Lower lobe of right lung (tissue), 2 donors: ENCODE results near the gene CEP120. TPM values are rescaled to one million over a fixed set of nuclear protein-coding genes. Genes with fewer than 3 reads are reported as not detected.

Experiments used
- ATAC-seq, 2 donors: fragments of 200-7000 bp; cut with Tn5 transposase; one replicate each; pipeline ENCODE4 v1.9.1; 2020 to 2022; ENCODE audit warnings: mild to moderate bottlenecking in 2 of 2, moderate library complexity in 2 of 2
- DNase-seq: peaks from one replicate; pipeline ENCODE4 v3.0.0-alpha.2; 2020
- H3K27ac ChIP-seq: fragments of 200-600 bp; one replicate; pipeline ENCODE4 v1.8.0; 2022
- H3K27me3 ChIP-seq: fragments of 200-600 bp; one replicate; pipeline ENCODE4 v1.8.0; 2022; ENCODE audit warnings: low read depth
- H3K36me3 ChIP-seq: fragments of 200-600 bp; one replicate; pipeline ENCODE4 v1.8.0; 2022; ENCODE audit warnings: mild to moderate bottlenecking
- H3K4me1 ChIP-seq: fragments of 200-600 bp; one replicate; pipeline ENCODE4 v1.8.0; 2022
- H3K4me3 ChIP-seq: fragments of 200-600 bp; one replicate; pipeline ENCODE4 v1.8.0; 2022; ENCODE audit warnings: mild to moderate bottlenecking
- H3K9me3 ChIP-seq: fragments of 200-600 bp; one replicate; pipeline ENCODE4 v1.8.0; 2022
- CTCF ChIP-seq: fragments of 200-600 bp; IDR thresholded peaks from one replicate; pipeline ENCODE4 v1.8.0; 2022; ENCODE audit warnings: antibody characterized with exemption, mild to moderate bottlenecking
- intact Hi-C: fragments of 100-400 bp; cut with DNase I; formaldehyde crosslinking; loops from one replicate; pipeline ENCODE4 v1.11.0; 2022
- total RNA-seq: library from RNA; stranded (reverse); fragmentation: NEBNext Ultra II Directional; extraction: Animal tissue kit (Norgen Biotek cat#: 25700); gene quantifications from one replicate; pipeline ENCODE4 v1.2.1, GENCODE V29; 2021
- donor health status: DM: no; HTN: yes; CAD: no; lungs with severe emphysema.

Gene CEP120
- total RNA-seq, 1 donor from 2014 or later, result 22.3 TPM

GRCh38 chr5:123364441-123365155, 58.6 kb downstream of the CEP120 start:
- no peak overlapping the region for H3K4me3 ChIP-seq
- ATAC-seq, result no peak
- intact Hi-C loops, result loop anchor here (10.0 kb wide), 1 partner anchor 860 kb away; no protein-coding TSS in a partner anchor
- TF ChIP-seq CTCF, result no peak
- H3K27ac ChIP-seq, result no peak overlapping the region
- no peaks in the 10 kb centered on the region for H3K27me3 ChIP-seq
- H3K4me1 ChIP-seq, result no peaks in the 10 kb centered on the region
- peaks cover 14% of the 10 kb centered on the region for H3K36me3 ChIP-seq
- DNase-seq, result no peak
- no peaks in the 10 kb centered on the region for H3K9me3 ChIP-seq

- H3K4me1 ChIP-seq, result no peaks in the 10 kb centered on the region
- ATAC-seq (no peak), DNase-seq (no peak)
- H3K9me3 ChIP-seq, result no peaks in the 10 kb centered on the region
- intact Hi-C loops, result loop anchor here (10.0 kb wide), 1 partner anchor 856 kb away; no protein-coding TSS in a partner anchor
- H3K27ac ChIP-seq, result no peak overlapping the region
- no peaks in the 10 kb centered on the region for H3K27me3 ChIP-seq
- no peak for TF ChIP-seq CTCF
- no peak overlapping the region for H3K4me3 ChIP-seq
- H3K36me3 ChIP-seq, result peaks cover 28% of the 10 kb centered on the region
These were observed 62.3 kb downstream of the CEP120 start for GRCh38 chr5:123360910-123361309.

- ATAC-seq, result no peak
- no peak overlapping the region for H3K27ac ChIP-seq
- DNase-seq, result no peak
- no peak overlapping the region for H3K4me3 ChIP-seq
- TF ChIP-seq CTCF, result no peak
- peaks cover 28% of the 10 kb centered on the region for H3K36me3 ChIP-seq
- no peaks in the 10 kb centered on the region for H3K27me3 ChIP-seq
- no peaks in the 10 kb centered on the region for H3K9me3 ChIP-seq
- intact Hi-C loops, result loop anchor here (10.0 kb wide), 1 partner anchor 855 kb away; no protein-coding TSS in a partner anchor
- H3K4me1 ChIP-seq, result no peaks in the 10 kb centered on the region
These were observed 63.0 kb downstream of the CEP120 start for GRCh38 chr5:123360201-123360571.

GRCh38 chr5:123359454-123360200, 63.6 kb downstream of the CEP120 start:
- Histone ChIP-seq H3K36me3 (peaks cover 28% of the 10 kb centered on the region), H3K4me3 (no peak overlapping the region), H3K9me3 (no peaks in the 10 kb centered on the region), H3K27me3 (no peaks in the 10 kb centered on the region), H3K27ac (no peak overlapping the region), H3K4me1 (no peaks in the 10 kb centered on the region)
- intact Hi-C loops, result loop anchor here (10.0 kb wide), 1 partner anchor 855 kb away; no protein-coding TSS in a partner anchor
- DNase-seq (no peak), ATAC-seq (peak in 1 of 2 donors; percentile 33)
- TF ChIP-seq CTCF, result no peak

- no peaks in the 10 kb centered on the region for H3K4me1 ChIP-seq
- peaks cover 23% of the 10 kb centered on the region for H3K36me3 ChIP-seq
- H3K4me3 ChIP-seq, result no peak overlapping the region
- ATAC-seq (no peak), DNase-seq (no peak)
- intact Hi-C loops, result no loop called here
- no peaks in the 10 kb centered on the region for H3K27me3 ChIP-seq
- TF ChIP-seq CTCF, result no peak
- H3K27ac ChIP-seq, result no peak overlapping the region
- no peaks in the 10 kb centered on the region for H3K9me3 ChIP-seq
These were observed 64.5 kb downstream of the CEP120 start for GRCh38 chr5:123358751-123359150.
